ENCODE measurements around the gene UBXN11.
A peak's percentile ranks its signal among the peaks of the same experiment; 100 is the strongest.

Gene UBXN11

DNA sequence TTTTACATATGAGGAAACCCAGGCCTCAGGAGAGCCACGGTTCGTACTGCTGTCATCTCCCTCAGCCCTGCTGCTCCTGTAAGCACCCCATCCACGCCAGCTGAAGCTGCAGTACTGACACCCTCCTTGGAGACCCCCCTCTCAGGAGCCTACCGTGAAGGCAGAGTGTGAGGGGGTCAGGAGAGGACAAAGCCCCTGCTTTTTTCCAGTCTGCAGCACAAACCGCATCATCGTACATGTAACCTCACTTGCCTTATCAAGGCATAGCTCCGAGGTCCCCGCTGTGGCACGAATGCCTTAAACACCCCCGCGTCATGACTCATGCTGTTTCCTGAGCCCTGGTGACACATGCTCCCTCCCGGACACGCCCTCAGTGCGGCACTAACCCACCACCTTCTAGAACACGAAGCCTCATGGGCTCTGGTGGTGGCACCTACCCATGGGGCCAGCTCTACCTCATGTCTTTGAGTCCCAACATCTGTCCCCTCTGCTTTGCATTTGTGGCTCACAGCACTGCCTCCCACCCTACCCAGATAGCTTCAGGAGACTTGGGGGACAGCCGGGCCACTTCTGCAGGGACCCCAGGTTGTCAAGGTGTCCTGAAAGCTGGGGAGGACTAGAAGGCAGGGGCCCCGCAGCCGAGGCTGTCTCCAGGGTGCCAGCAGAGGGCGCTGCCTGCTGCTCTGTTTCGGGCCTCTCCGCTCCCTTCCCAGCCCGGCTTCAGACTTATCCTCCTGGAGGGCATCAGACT, 21.7 kb downstream of the UBXN11 start:
- DNase-seq (ENCODE audit: low read depth in 2 of 2) = peak; percentile 89 to 92
- TF ChIP-seq CTCF (IDR thresholded peaks at IDR 0.05; ENCODE audit: low read depth, low read length) = peak; percentile 89
- H3K4me3 ChIP-seq (replicated peaks in 1 of 2; ENCODE audit: low read depth in 2 of 2, low read length in 2 of 2) = no peak overlapping the region

DNA sequence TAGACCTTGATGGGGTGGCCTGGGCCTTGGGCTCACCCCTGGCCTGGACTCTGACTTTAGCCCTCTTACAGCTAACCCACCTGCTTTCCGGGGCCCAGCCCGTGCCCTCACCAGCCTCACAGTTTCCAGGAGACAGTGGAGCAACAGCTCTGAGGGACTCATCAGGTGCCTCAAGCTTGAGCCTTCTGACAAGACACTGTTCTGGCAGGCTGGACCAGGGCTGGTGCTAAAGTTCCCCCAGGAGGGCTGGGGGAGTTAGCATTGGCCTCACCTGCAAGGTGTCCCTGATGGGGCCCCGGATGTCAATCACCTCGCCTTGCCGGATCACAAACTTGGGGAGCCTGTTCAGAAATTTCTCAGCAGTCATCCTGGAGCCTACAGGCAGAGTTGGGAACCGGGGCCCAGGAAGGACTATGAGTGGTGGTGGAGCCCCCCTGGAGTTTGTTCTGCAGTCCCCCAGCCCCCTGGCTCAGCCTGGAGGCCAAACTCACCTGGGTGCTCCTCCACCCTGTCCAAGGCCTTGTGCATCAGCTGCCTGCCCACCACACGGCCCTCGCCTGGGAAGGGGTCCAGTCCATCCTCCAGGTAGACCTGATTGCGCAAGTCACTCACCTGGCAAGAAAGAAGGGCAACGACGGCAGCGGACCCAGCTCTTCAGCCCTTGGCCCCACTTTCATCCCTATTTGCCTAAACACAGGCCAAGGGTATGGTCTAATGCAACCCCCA, 22.4 kb downstream of the UBXN11 start:
- no peak for TF ChIP-seq CTCF (IDR thresholded peaks at IDR 0.05; ENCODE audit: low read depth, low read length)
- no peak for DNase-seq (ENCODE audit: low read depth in 2 of 2)
- no peak overlapping the region for H3K4me3 ChIP-seq (replicated peaks in 1 of 2; ENCODE audit: low read depth in 2 of 2, low read length in 2 of 2)

- H3K4me3 ChIP-seq (replicated peaks in 1 of 2; ENCODE audit: low read depth in 2 of 2, low read length in 2 of 2) = no peak overlapping the region
- no peak for DNase-seq (ENCODE audit: low read depth in 2 of 2)
- no peak for TF ChIP-seq CTCF (IDR thresholded peaks at IDR 0.05; ENCODE audit: low read depth, low read length)
Observed at GRCh38 chr1:26283279-26283853, 23.1 kb downstream of the UBXN11 start.

DNA sequence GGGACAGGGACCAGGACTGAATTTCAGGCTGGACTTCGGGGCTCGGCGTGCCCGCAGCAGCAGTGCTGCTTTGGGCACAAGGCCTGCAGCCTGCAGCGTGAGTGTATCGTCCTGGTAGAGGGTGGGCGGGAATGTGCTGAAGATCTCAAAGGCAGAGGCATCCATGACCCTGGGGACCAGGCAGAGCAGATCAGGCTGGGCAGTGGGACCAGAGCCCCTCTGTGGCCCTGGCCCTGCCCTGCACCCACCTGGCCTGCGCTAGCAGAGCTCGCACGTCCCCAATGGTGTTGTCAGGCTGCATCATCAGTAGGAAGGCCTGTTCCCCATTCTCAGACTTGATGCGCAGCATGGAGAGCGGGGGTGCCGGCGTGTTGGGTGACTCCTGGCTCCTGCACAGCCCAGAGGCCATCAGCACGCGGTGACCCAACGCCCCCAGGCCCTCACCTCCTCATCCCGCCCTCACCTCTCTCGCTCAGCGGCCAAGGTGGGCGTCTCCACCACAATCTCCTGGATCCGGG, 24.0 kb downstream of the UBXN11 start:
- no peak overlapping the region for H3K4me3 ChIP-seq (replicated peaks in 1 of 2; ENCODE audit: low read depth in 2 of 2, low read length in 2 of 2)
- no peak for DNase-seq (ENCODE audit: low read depth in 2 of 2)
- TF ChIP-seq CTCF (IDR thresholded peaks at IDR 0.05; ENCODE audit: low read depth, low read length) = no peak

GRCh38 chr1:26281971-26282370, 24.5 kb downstream of the UBXN11 start:
- no peak for TF ChIP-seq CTCF (IDR thresholded peaks at IDR 0.05; ENCODE audit: low read depth, low read length)
- H3K4me3 ChIP-seq (replicated peaks in 1 of 2; ENCODE audit: low read depth in 2 of 2, low read length in 2 of 2) = peak overlapping the region; percentile 8 to 86

GRCh38 chr1:26281091-26281958, 25.1 kb downstream of the UBXN11 start:
- TF ChIP-seq CTCF (IDR thresholded peaks at IDR 0.05; ENCODE audit: low read depth, low read length) = no peak
- H3K4me3 ChIP-seq (replicated peaks in 1 of 2; ENCODE audit: low read depth in 2 of 2, low read length in 2 of 2) = peak overlapping the region; percentile 79 to 86
- peak in 1 of 2 donors; percentile 26 for DNase-seq (ENCODE audit: low read depth in 2 of 2)

More at GRCh38 chr1:26281971-26282370, 24.5 kb downstream of the UBXN11 start:
- peak in 1 of 2 donors; percentile 51 for DNase-seq (ENCODE audit: low read depth in 2 of 2)

Measured in cardiac fibroblast (primary cell).